WTC11 (cell line): Measurements from ENCODE around the gene ZDHHC11. TPM values are rescaled to one million over a fixed set of nuclear protein-coding genes. Genes with fewer than 3 reads are reported as not detected.

Source experiments
- ATAC-seq: fragments of 200-7000 bp; cut with Tn5 transposase; 2 replicates; pipeline ENCODE4 v1.10.0; 2021; ENCODE audit warnings: mild to moderate bottlenecking, moderate library complexity
- CTCF ChIA-PET: fragments of 300-600 bp; sonication (Branson Sonifier 250); formaldehyde crosslinking; loops from one replicate; lab custom pipeline; 2021; ENCODE audit warnings: antibody characterized with exemption; lab: Charles Lee
- POLR2A ChIA-PET: fragments of 350-600 bp; sonication (Branson Sonifier 250); formaldehyde crosslinking; loops from one replicate; lab custom pipeline; 2021; ENCODE audit warnings: antibody characterized with exemption; lab: Charles Lee
- DNase-seq: peaks from one replicate; pipeline ENCODE4 v3.0.0; 2021; ENCODE audit warnings: low spot score
- H3K27ac Mint-ChIP-seq: 2 replicates; pipeline ENCODE4 v1.8.0; 2021; ENCODE audit warnings: mixed read lengths
- H3K27me3 Mint-ChIP-seq: 2 replicates; pipeline ENCODE4 v1.8.0; 2021; ENCODE audit warnings: low read depth, mild to moderate bottlenecking, moderate library complexity, mixed read lengths
- H3K36me3 Mint-ChIP-seq: 2 replicates; pipeline ENCODE4 v1.8.0; 2021; ENCODE audit warnings: mixed read lengths
- H3K4me1 Mint-ChIP-seq: 2 replicates; pipeline ENCODE4 v1.8.0; 2022; ENCODE audit warnings: mixed read lengths
- H3K4me3 Mint-ChIP-seq: 2 replicates; pipeline ENCODE4 v1.8.0; 2021; ENCODE audit warnings: mild to moderate bottlenecking, moderate library complexity, mixed read lengths
- H3K9me3 Mint-ChIP-seq: 2 replicates; pipeline ENCODE4 v1.8.0; 2021; ENCODE audit warnings: mixed read lengths
- CREB1 ChIP-seq: sonication (generic); formaldehyde crosslinking; IDR thresholded peaks from 2 replicates; pipeline ENCODE4 v1.8.0; 2023; ENCODE audit warnings: mild to moderate bottlenecking, missing genetic modification reagents
- ELF4 ChIP-seq: sonication (generic); formaldehyde crosslinking; IDR thresholded peaks from 2 replicates; pipeline ENCODE4 v1.8.1; 2022; ENCODE audit warnings: low read depth, mild to moderate bottlenecking, moderate library complexity, missing genetic modification reagents
- GABPB1 ChIP-seq: sonication (generic); formaldehyde crosslinking; IDR thresholded peaks from 2 replicates; pipeline ENCODE4 v1.8.1; 2023; ENCODE audit warnings: mild to moderate bottlenecking, missing genetic modification reagents
- GRHL2 ChIP-seq: fragments of 250-450 bp; sonication (Bioruptor Pico); IDR thresholded peaks from 2 replicates; pipeline ENCODE4 v1.8.0; 2022; ENCODE audit warnings: mild to moderate bottlenecking, moderate library complexity; ENCODE audit not compliant: insufficient replicate concordance, severe bottlenecking
- GTF2I ChIP-seq: fragments of 250-450 bp; sonication (Bioruptor Pico); conservative IDR thresholded peaks from 2 replicates; pipeline ENCODE4 v1.4.0; 2021; ENCODE audit warnings: mild to moderate bottlenecking
- HMGA2 ChIP-seq: fragments of 250-450 bp; sonication (Bioruptor Pico); IDR thresholded peaks from 2 replicates; pipeline ENCODE4 v1.4.0; 2021; ENCODE audit warnings: mild to moderate bottlenecking, moderate library complexity
- MXD4 ChIP-seq: fragments of 250-450 bp; sonication (Bioruptor Pico); IDR thresholded peaks from 2 replicates; pipeline ENCODE4 v1.8.0; 2021; ENCODE audit warnings: mild to moderate bottlenecking, moderate library complexity, borderline replicate concordance
- ZNF396 ChIP-seq: fragments of 250-450 bp; sonication (Bioruptor Pico); IDR thresholded peaks from 2 replicates; pipeline ENCODE4 v1.8.0; 2021; ENCODE audit warnings: mild to moderate bottlenecking, moderate library complexity, borderline replicate concordance
- total RNA-seq: library from RNA; stranded (reverse); gene quantifications from 3 replicates; pipeline ENCODE4 v1.2.3, GENCODE V29; 2021
- TF ChIP-seq, protein P1 (sequence below): fragments of 200-600 bp; IDR thresholded peaks from 2 replicates; pipeline ENCODE4 v1.8.0; 2022; ENCODE audit warnings: antibody characterized with exemption
- TF ChIP-seq, protein P2 (sequence below): sonication (generic); formaldehyde crosslinking; IDR thresholded peaks from 2 replicates; pipeline ENCODE4 v1.8.0; 2022; ENCODE audit warnings: mild to moderate bottlenecking, missing genetic modification reagents
- TF ChIP-seq, protein P3 (sequence below): sonication (generic); formaldehyde crosslinking; IDR thresholded peaks from 2 replicates; pipeline ENCODE4 v1.8.0; 2023; ENCODE audit warnings: mild to moderate bottlenecking, missing genetic modification reagents
- TF ChIP-seq, protein P4 (sequence below): sonication (generic); formaldehyde crosslinking; IDR thresholded peaks from 2 replicates; pipeline ENCODE4 v1.8.1; 2023; ENCODE audit warnings: mild to moderate bottlenecking, missing genetic modification reagents, borderline replicate concordance
- TF ChIP-seq, protein P5 (sequence below): sonication (generic); formaldehyde crosslinking; IDR thresholded peaks from 2 replicates; pipeline ENCODE4 v1.8.1; 2023; ENCODE audit warnings: mild to moderate bottlenecking, missing genetic modification reagents
- TF ChIP-seq, protein P6 (sequence below): fragments of 250-450 bp; sonication (Bioruptor Pico); IDR thresholded peaks from 2 replicates; pipeline ENCODE4 v1.8.0; 2021; ENCODE audit warnings: mild to moderate bottlenecking
- TF ChIP-seq, protein P7 (sequence below): sonication (generic); formaldehyde crosslinking; IDR thresholded peaks from 2 replicates; pipeline ENCODE4 v1.8.1; 2023; ENCODE audit warnings: mild to moderate bottlenecking, missing genetic modification reagents, moderate library complexity

ZDHHC11 gene
- total RNA-seq, 1 experiment from 2014 or later, result 21.4 TPM

DNA sequence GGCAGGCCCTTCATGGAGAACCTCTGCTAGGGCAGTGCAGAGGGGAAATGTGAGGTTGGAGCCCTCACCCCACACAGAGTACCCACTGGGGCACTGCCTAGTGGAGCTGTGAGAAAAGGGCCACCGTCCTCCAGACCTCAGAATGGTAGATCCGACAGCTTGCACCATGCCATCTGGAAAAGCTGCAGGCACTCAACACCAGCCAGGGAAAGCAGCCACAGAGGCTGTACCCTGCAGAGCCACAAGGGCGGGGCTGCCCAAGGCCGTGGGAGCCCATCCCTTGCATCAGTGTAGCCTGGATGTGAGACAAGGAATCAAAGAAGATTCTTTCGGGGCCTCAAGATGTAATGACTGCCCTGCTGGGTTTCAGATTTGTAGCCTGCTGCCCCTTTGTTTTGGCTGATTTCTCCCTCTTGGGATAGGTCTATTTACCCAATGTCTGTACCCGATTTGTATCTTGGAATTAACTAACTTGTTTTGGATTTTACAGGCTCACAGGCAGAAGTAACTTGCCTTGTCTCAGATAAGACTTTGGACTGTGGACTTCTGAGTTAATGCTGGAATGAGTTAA, 16.6 kb upstream of the ZDHHC11 start (continued):
- no peak for TF ChIP-seq GRHL2
- no peak for TF ChIP-seq HMGA2 (CRISPR knock-in tag)
- TF ChIP-seq GABPB1 (CRISPR knock-in tag), result no peak

DNA sequence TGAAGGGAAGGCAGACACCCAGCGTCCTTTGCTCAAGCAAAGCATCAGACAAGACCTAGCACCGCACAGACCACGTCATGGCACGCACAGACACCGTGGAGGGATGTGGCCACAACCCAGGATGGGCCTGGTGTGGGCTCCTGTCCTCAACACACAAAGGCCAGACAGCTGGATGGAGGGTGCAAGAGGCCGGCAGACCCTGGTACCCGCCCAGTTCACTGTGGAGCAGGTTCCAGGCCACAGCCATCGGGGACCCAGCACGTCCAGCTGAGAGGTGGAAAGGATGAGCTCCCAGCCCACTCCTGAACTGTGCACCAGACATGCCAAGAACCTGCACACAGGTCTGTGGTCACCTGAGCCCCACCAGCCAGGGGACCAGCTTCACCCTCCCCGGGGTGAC, 15.0 kb upstream of the ZDHHC11 start:
- ATAC-seq (no peak), DNase-seq (no peak)
- ChIA-PET CTCF (interaction anchor here (1.1 kb wide), 1 partner anchor 27 kb away, joined by 6 read pairs; the partner anchor contains the start of genes BRD9 and TRIP13), POLR2A (no interaction called here)
- Mint-ChIP-seq H3K27me3 (no peaks in the 10 kb centered on the region), H3K36me3 (peaks cover 57% of the 10 kb centered on the region), H3K9me3 (no peaks in the 10 kb centered on the region), H3K27ac (no peak overlapping the region), H3K4me1 (no peaks in the 10 kb centered on the region), H3K4me3 (no peak overlapping the region)
- no peak for TF ChIP-seq GTF2I

DNA sequence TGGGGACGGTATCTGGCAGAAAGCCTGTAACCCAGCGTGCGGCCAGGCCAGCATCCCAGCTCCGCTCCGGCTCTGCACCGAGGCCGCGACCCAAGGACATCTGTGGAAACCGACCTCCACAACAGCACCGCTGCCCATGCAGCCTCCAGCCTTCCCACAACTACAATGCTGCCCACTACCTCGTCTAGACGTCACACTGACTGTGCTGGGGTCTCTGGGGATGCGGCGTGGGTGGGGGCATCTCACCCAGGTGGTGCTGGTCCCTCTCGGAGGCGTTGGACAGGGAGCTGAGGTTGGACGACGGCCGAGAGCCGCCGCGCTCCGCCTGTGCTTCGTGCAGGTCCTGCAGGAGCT, 14.4 kb upstream of the ZDHHC11 start:
- no peaks in the 10 kb centered on the region for H3K9me3 Mint-ChIP-seq
- no peaks in the 10 kb centered on the region for H3K27me3 Mint-ChIP-seq
- POLR2A ChIA-PET, result no interaction called here
- H3K4me1 Mint-ChIP-seq, result no peaks in the 10 kb centered on the region
- DNase-seq (no peak), ATAC-seq (no peak)
- no peak overlapping the region for H3K27ac Mint-ChIP-seq
- CTCF ChIA-PET, result interaction anchor here (1.1 kb wide), 1 partner anchor 28 kb away, joined by 6 read pairs; the partner anchor contains the start of genes BRD9 and TRIP13
- peaks cover 51% of the 10 kb centered on the region for H3K36me3 Mint-ChIP-seq
- TF ChIP-seq, protein P1, sequence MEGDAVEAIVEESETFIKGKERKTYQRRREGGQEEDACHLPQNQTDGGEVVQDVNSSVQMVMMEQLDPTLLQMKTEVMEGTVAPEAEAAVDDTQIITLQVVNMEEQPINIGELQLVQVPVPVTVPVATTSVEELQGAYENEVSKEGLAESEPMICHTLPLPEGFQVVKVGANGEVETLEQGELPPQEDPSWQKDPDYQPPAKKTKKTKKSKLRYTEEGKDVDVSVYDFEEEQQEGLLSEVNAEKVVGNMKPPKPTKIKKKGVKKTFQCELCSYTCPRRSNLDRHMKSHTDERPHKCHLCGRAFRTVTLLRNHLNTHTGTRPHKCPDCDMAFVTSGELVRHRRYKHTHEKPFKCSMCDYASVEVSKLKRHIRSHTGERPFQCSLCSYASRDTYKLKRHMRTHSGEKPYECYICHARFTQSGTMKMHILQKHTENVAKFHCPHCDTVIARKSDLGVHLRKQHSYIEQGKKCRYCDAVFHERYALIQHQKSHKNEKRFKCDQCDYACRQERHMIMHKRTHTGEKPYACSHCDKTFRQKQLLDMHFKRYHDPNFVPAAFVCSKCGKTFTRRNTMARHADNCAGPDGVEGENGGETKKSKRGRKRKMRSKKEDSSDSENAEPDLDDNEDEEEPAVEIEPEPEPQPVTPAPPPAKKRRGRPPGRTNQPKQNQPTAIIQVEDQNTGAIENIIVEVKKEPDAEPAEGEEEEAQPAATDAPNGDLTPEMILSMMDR, result no peak
- TF ChIP-seq ZNF396 (CRISPR knock-in tag) (no peak), ELF4 (no peak), CREB1 (CRISPR knock-in tag) (no peak), MXD4 (CRISPR knock-in tag) (no peak)
- TF ChIP-seq, protein P2, sequence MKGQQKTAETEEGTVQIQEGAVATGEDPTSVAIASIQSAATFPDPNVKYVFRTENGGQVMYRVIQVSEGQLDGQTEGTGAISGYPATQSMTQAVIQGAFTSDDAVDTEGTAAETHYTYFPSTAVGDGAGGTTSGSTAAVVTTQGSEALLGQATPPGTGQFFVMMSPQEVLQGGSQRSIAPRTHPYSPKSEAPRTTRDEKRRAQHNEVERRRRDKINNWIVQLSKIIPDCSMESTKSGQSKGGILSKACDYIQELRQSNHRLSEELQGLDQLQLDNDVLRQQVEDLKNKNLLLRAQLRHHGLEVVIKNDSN (CRISPR knock-in tag), result no peak
- TF ChIP-seq, protein P3, sequence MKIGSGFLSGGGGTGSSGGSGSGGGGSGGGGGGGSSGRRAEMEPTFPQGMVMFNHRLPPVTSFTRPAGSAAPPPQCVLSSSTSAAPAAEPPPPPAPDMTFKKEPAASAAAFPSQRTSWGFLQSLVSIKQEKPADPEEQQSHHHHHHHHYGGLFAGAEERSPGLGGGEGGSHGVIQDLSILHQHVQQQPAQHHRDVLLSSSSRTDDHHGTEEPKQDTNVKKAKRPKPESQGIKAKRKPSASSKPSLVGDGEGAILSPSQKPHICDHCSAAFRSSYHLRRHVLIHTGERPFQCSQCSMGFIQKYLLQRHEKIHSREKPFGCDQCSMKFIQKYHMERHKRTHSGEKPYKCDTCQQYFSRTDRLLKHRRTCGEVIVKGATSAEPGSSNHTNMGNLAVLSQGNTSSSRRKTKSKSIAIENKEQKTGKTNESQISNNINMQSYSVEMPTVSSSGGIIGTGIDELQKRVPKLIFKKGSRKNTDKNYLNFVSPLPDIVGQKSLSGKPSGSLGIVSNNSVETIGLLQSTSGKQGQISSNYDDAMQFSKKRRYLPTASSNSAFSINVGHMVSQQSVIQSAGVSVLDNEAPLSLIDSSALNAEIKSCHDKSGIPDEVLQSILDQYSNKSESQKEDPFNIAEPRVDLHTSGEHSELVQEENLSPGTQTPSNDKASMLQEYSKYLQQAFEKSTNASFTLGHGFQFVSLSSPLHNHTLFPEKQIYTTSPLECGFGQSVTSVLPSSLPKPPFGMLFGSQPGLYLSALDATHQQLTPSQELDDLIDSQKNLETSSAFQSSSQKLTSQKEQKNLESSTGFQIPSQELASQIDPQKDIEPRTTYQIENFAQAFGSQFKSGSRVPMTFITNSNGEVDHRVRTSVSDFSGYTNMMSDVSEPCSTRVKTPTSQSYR, result no peak
- TF ChIP-seq, protein P4, sequence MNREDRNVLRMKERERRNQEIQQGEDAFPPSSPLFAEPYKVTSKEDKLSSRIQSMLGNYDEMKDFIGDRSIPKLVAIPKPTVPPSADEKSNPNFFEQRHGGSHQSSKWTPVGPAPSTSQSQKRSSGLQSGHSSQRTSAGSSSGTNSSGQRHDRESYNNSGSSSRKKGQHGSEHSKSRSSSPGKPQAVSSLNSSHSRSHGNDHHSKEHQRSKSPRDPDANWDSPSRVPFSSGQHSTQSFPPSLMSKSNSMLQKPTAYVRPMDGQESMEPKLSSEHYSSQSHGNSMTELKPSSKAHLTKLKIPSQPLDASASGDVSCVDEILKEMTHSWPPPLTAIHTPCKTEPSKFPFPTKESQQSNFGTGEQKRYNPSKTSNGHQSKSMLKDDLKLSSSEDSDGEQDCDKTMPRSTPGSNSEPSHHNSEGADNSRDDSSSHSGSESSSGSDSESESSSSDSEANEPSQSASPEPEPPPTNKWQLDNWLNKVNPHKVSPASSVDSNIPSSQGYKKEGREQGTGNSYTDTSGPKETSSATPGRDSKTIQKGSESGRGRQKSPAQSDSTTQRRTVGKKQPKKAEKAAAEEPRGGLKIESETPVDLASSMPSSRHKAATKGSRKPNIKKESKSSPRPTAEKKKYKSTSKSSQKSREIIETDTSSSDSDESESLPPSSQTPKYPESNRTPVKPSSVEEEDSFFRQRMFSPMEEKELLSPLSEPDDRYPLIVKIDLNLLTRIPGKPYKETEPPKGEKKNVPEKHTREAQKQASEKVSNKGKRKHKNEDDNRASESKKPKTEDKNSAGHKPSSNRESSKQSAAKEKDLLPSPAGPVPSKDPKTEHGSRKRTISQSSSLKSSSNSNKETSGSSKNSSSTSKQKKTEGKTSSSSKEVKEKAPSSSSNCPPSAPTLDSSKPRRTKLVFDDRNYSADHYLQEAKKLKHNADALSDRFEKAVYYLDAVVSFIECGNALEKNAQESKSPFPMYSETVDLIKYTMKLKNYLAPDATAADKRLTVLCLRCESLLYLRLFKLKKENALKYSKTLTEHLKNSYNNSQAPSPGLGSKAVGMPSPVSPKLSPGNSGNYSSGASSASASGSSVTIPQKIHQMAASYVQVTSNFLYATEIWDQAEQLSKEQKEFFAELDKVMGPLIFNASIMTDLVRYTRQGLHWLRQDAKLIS (CRISPR knock-in tag), result no peak
- TF ChIP-seq, protein P5, sequence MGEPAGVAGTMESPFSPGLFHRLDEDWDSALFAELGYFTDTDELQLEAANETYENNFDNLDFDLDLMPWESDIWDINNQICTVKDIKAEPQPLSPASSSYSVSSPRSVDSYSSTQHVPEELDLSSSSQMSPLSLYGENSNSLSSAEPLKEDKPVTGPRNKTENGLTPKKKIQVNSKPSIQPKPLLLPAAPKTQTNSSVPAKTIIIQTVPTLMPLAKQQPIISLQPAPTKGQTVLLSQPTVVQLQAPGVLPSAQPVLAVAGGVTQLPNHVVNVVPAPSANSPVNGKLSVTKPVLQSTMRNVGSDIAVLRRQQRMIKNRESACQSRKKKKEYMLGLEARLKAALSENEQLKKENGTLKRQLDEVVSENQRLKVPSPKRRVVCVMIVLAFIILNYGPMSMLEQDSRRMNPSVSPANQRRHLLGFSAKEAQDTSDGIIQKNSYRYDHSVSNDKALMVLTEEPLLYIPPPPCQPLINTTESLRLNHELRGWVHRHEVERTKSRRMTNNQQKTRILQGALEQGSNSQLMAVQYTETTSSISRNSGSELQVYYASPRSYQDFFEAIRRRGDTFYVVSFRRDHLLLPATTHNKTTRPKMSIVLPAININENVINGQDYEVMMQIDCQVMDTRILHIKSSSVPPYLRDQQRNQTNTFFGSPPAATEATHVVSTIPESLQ (CRISPR knock-in tag), result no peak
- TF ChIP-seq, protein P6, sequence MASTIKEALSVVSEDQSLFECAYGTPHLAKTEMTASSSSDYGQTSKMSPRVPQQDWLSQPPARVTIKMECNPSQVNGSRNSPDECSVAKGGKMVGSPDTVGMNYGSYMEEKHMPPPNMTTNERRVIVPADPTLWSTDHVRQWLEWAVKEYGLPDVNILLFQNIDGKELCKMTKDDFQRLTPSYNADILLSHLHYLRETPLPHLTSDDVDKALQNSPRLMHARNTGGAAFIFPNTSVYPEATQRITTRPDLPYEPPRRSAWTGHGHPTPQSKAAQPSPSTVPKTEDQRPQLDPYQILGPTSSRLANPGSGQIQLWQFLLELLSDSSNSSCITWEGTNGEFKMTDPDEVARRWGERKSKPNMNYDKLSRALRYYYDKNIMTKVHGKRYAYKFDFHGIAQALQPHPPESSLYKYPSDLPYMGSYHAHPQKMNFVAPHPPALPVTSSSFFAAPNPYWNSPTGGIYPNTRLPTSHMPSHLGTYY, result no peak
- TF ChIP-seq, protein P7, sequence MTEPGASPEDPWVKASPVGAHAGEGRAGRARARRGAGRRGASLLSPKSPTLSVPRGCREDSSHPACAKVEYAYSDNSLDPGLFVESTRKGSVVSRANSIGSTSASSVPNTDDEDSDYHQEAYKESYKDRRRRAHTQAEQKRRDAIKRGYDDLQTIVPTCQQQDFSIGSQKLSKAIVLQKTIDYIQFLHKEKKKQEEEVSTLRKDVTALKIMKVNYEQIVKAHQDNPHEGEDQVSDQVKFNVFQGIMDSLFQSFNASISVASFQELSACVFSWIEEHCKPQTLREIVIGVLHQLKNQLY, result no peak
- no peak overlapping the region for H3K4me3 Mint-ChIP-seq
